Fibroblast of mammary gland (primary cell): ENCODE data around the gene HIRIP3.

Experiments
- DNase-seq: peaks from one replicate; pipeline ENCODE4 v3.0.0-alpha.2; 2010; ENCODE audit warnings: low read depth
- H3K4me3 ChIP-seq: 2 replicates; pipeline ENCODE4 v1.5.1; 2011; ENCODE audit warnings: low read depth, mild to moderate bottlenecking, low read length, moderate library complexity; ENCODE audit not compliant: control insufficient read depth
- TF ChIP-seq, protein P1 (sequence below): conservative IDR thresholded peaks from 2 replicates; pipeline ENCODE4 v1.5.1; 2011; ENCODE audit warnings: low read depth, low read length, inconsistent platforms; ENCODE audit not compliant: control insufficient read depth, insufficient read depth

HIRIP3 gene

DNA sequence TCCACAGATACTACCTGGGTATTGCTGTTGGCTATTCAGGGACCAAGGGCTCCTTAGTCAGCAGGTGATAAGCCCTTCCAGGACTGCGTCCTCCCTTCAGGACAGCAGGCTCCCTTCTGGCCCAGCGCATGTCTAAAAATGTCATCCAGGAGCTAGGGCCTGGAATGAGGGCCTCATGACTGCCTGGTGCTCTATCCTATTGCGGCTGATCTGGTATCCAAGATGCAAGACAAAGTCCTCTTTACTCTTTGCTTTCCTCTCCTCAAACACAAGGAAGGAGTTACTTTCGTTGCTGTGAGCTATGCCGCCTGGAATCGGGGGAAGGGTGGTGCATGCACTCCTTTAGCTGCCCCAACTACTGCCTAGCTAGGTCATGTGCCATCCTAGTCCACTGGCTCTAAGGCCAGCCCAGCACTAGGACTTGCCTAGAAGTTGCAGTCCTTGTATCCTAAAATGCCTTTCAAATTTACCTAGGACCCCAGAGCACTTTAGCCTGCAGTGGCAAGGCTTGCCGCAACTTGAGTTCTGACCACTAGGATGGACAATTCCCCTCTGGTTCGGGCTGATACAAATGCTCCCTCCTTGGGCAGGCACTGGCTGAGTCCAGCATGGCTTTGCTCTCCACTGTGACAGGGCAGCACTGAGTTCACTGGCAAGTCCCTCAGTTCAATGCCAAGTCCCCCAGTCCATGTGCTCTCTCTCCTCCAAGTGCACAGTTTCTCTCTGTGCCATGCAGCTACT, 43.6 kb downstream of the HIRIP3 start:
- TF ChIP-seq, protein P1, sequence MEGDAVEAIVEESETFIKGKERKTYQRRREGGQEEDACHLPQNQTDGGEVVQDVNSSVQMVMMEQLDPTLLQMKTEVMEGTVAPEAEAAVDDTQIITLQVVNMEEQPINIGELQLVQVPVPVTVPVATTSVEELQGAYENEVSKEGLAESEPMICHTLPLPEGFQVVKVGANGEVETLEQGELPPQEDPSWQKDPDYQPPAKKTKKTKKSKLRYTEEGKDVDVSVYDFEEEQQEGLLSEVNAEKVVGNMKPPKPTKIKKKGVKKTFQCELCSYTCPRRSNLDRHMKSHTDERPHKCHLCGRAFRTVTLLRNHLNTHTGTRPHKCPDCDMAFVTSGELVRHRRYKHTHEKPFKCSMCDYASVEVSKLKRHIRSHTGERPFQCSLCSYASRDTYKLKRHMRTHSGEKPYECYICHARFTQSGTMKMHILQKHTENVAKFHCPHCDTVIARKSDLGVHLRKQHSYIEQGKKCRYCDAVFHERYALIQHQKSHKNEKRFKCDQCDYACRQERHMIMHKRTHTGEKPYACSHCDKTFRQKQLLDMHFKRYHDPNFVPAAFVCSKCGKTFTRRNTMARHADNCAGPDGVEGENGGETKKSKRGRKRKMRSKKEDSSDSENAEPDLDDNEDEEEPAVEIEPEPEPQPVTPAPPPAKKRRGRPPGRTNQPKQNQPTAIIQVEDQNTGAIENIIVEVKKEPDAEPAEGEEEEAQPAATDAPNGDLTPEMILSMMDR, result no peak
- no peak overlapping the region for H3K4me3 ChIP-seq
- no peak for DNase-seq

DNA sequence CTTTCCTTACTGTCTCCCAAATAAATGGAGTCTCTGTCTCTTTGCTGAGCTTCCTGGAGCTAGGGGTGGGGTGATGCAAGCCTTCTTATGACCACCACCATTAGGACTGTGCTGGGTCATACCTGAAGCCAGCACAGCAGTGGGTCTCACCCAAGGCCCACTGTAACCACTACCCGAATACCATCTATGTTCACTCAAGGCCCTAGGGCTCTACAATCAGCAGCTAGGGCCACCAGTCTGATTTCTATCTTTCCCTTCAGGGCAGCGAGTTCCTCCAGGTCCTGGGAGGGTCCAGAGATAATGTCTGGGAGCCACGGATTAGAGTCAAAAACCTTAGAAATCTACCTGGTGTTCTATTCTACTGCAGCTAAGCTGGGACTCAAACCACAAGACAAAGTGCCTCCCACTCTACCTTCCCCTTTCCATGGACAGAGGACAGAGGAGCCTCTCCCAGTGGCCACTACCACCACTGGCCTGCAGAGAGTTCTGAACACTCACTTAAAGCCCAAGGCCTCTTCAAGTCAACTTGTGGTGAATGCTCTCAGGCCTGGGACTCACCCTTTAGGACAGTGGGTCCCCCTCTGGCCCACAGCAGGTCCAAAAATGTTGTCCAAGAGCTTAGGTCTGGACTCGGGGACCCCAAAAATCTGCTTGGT, 44.5 kb downstream of the HIRIP3 start:
- no peak for DNase-seq
- TF ChIP-seq, protein P1, result no peak

DNA sequence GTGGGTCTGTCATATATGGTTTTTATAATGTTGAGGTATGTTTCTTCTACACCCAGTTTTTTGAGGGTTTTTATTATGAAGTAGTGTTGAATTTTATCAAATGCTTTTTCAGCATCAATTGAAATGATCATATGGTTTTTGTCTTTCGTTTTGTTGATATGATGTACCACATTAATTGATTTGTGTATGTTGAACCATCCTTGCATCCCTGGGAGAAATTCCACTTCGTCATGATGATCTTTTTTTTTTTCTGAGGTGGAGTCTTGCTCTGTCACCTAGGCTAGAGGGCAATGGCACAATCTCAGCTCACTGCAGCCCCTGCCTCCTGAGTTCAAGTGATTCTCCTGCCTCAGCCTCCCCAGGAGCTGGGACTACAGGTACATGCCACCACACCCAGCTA, 47.5 kb downstream of the HIRIP3 start:
- TF ChIP-seq, protein P1, result no peak
- H3K4me3 ChIP-seq, result no peak overlapping the region
- no peak for DNase-seq

More for the DNA sequence above, 44.5 kb downstream of the HIRIP3 start:
- H3K4me3 ChIP-seq, result no peak overlapping the region

DNA sequence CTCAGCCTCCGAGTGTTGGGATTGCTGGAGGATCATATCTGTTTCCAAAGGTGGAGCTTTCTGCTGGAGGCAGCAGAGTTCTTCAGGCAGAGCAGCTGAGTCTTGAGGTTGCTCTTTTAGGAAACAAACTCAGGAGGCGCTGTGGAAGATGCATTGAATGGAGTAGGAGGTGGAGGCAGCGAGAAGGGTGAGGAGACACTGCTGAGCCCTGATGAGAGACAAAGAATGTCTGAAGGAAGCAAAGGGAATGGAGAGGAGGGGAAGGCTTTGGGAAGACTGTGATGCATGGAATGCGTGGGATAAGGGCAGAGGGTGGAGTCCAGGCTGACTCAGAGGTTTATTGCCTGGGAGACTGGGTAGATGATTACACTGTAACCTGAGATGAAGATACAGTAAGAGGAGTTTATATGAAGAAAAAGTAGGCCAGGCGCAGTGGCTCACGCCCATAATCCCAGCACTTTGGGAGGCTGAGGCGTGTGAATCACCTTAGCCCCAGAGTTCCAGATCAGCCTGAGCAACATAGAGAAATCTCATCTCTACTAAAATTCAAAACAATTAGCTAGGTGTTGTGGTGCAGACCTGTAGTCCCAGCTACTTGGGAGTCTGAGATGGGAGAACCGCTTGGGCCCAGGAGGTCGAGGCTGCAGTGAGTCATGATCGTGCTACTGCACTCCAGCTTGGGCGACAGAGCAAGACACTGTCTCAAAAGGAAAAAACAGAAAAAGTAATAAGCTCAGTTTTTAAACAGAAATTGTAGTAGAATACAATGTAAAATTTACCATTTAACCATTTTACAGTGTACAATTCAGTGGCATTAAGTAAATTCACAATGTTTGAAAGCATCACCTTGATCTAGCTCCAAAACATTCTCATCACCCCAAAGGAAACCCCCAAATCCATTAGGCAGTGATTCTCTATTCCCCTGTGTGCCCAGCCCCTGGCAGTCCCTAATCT, 51.3 kb downstream of the HIRIP3 start:
- peak; percentile 99 for DNase-seq
- TF ChIP-seq, protein P1, result peak; percentile 52
- peak overlapping the region; percentile 16 for H3K4me3 ChIP-seq
